Stimulated activated naive CD8-positive, alpha-beta T cell treated with anti-CD3 and anti-CD28 coated beads, Interleukin-15, Interleukin-2, amounts not matched to agents 100 ng/mL and 50 ng/mL, for 24 hours (primary cell): ENCODE results near the gene SLC38A8.

Experiments used
- H3K27ac Mint-ChIP-seq: one replicate; pipeline ENCODE4 v1.8.0; 2021; ENCODE audit warnings: mild to moderate bottlenecking, mixed read lengths
- H3K27me3 Mint-ChIP-seq: one replicate; pipeline ENCODE4 v1.8.0; 2021; ENCODE audit warnings: mixed read lengths
- H3K36me3 Mint-ChIP-seq: one replicate; pipeline ENCODE4 v1.8.0; 2021; ENCODE audit warnings: low read depth, mixed read lengths
- H3K4me1 Mint-ChIP-seq: one replicate; pipeline ENCODE4 v1.8.0; 2021; ENCODE audit warnings: low read depth, mixed read lengths
- H3K4me3 Mint-ChIP-seq: one replicate; pipeline ENCODE4 v1.8.0; 2021; ENCODE audit warnings: mild to moderate bottlenecking, mixed read lengths
- H3K9me3 Mint-ChIP-seq: one replicate; pipeline ENCODE4 v1.8.0; 2021; ENCODE audit warnings: mixed read lengths

The SLC38A8 gene

GRCh38 chr16:84014570-84015327 lies 27.8 kb downstream of the SLC38A8 start:
- Mint-ChIP-seq H3K27me3 (no peaks in the 10 kb centered on the region), H3K4me1 (peaks cover 6% of the 10 kb centered on the region), H3K4me3 (no peak overlapping the region), H3K9me3 (peaks cover 5% of the 10 kb centered on the region), H3K36me3 (no peaks in the 10 kb centered on the region), H3K27ac (no peak overlapping the region)

- no peaks in the 10 kb centered on the region for H3K36me3 Mint-ChIP-seq
- no peaks in the 10 kb centered on the region for H3K27me3 Mint-ChIP-seq
- H3K27ac Mint-ChIP-seq, result no peak overlapping the region
- peaks cover 6% of the 10 kb centered on the region for H3K4me1 Mint-ChIP-seq
- no peak overlapping the region for H3K4me3 Mint-ChIP-seq
- no peaks in the 10 kb centered on the region for H3K9me3 Mint-ChIP-seq
Observed at GRCh38 chr16:84013787-84014569, 28.6 kb downstream of the SLC38A8 start.

- no peaks in the 10 kb centered on the region for H3K27me3 Mint-ChIP-seq
Observed at GRCh38 chr16:84009282-84009681, 33.3 kb downstream of the SLC38A8 start.

GRCh38 chr16:84007965-84008364 lies 34.6 kb downstream of the SLC38A8 start:
- H3K9me3 Mint-ChIP-seq, result no peaks in the 10 kb centered on the region
- no peaks in the 10 kb centered on the region for H3K36me3 Mint-ChIP-seq
- no peak overlapping the region for H3K4me3 Mint-ChIP-seq
- H3K27me3 Mint-ChIP-seq, result no peaks in the 10 kb centered on the region
- no peak overlapping the region for H3K27ac Mint-ChIP-seq
- H3K4me1 Mint-ChIP-seq, result no peaks in the 10 kb centered on the region

More at GRCh38 chr16:84009282-84009681, 33.3 kb downstream of the SLC38A8 start:
- H3K27ac Mint-ChIP-seq, result no peak overlapping the region
- no peak overlapping the region for H3K4me3 Mint-ChIP-seq
- H3K36me3 Mint-ChIP-seq, result no peaks in the 10 kb centered on the region
- H3K9me3 Mint-ChIP-seq, result no peaks in the 10 kb centered on the region
- H3K4me1 Mint-ChIP-seq, result peaks cover 3% of the 10 kb centered on the region

- Mint-ChIP-seq H3K27ac (no peak overlapping the region), H3K27me3 (no peaks in the 10 kb centered on the region), H3K4me1 (no peaks in the 10 kb centered on the region), H3K4me3 (no peak overlapping the region), H3K36me3 (no peaks in the 10 kb centered on the region), H3K9me3 (no peaks in the 10 kb centered on the region)
Observed at GRCh38 chr16:84007520-84007919, 35.1 kb downstream of the SLC38A8 start.

GRCh38 chr16:84005391-84005790 lies 37.2 kb downstream of the SLC38A8 start:
- Mint-ChIP-seq H3K4me3 (no peak overlapping the region), H3K27ac (no peak overlapping the region), H3K9me3 (no peaks in the 10 kb centered on the region), H3K27me3 (no peaks in the 10 kb centered on the region), H3K4me1 (no peaks in the 10 kb centered on the region), H3K36me3 (no peaks in the 10 kb centered on the region)

GRCh38 chr16:84004442-84004841 lies 38.2 kb downstream of the SLC38A8 start:
- Mint-ChIP-seq H3K27ac (no peak overlapping the region), H3K4me3 (no peak overlapping the region), H3K4me1 (no peaks in the 10 kb centered on the region), H3K36me3 (no peaks in the 10 kb centered on the region), H3K27me3 (no peaks in the 10 kb centered on the region), H3K9me3 (no peaks in the 10 kb centered on the region)

- H3K4me1 Mint-ChIP-seq, result no peaks in the 10 kb centered on the region
- no peaks in the 10 kb centered on the region for H3K27me3 Mint-ChIP-seq
- H3K9me3 Mint-ChIP-seq, result no peaks in the 10 kb centered on the region
- H3K27ac Mint-ChIP-seq, result no peak overlapping the region
- H3K4me3 Mint-ChIP-seq, result no peak overlapping the region
- H3K36me3 Mint-ChIP-seq, result no peaks in the 10 kb centered on the region
Observed at GRCh38 chr16:84003038-84003437, 39.6 kb downstream of the SLC38A8 start.

- Mint-ChIP-seq H3K36me3 (no peaks in the 10 kb centered on the region), H3K27me3 (peaks cover under 1% of the 10 kb centered on the region), H3K4me3 (no peak overlapping the region), H3K27ac (no peak overlapping the region), H3K4me1 (no peaks in the 10 kb centered on the region), H3K9me3 (no peaks in the 10 kb centered on the region)
Observed at GRCh38 chr16:84001726-84002125, 40.9 kb downstream of the SLC38A8 start.

GRCh38 chr16:84000989-84001642 lies 41.5 kb downstream of the SLC38A8 start:
- H3K36me3 Mint-ChIP-seq, result no peaks in the 10 kb centered on the region
- peaks cover 4% of the 10 kb centered on the region for H3K27me3 Mint-ChIP-seq
- H3K4me3 Mint-ChIP-seq, result no peak overlapping the region
- H3K9me3 Mint-ChIP-seq, result no peaks in the 10 kb centered on the region
- no peaks in the 10 kb centered on the region for H3K4me1 Mint-ChIP-seq
- no peak overlapping the region for H3K27ac Mint-ChIP-seq

GRCh38 chr16:83998091-83998490 lies 44.5 kb downstream of the SLC38A8 start:
- Mint-ChIP-seq H3K4me1 (no peaks in the 10 kb centered on the region), H3K9me3 (no peaks in the 10 kb centered on the region), H3K27me3 (peaks cover 11% of the 10 kb centered on the region), H3K36me3 (no peaks in the 10 kb centered on the region), H3K27ac (no peak overlapping the region), H3K4me3 (no peak overlapping the region)

GRCh38 chr16:83996481-83997252 lies 45.9 kb downstream of the SLC38A8 start:
- Mint-ChIP-seq H3K4me3 (no peak overlapping the region), H3K36me3 (no peaks in the 10 kb centered on the region), H3K4me1 (no peaks in the 10 kb centered on the region), H3K27ac (no peak overlapping the region), H3K27me3 (peaks cover 22% of the 10 kb centered on the region), H3K9me3 (no peaks in the 10 kb centered on the region)

- Mint-ChIP-seq H3K4me1 (no peaks in the 10 kb centered on the region), H3K36me3 (no peaks in the 10 kb centered on the region), H3K9me3 (no peaks in the 10 kb centered on the region), H3K27me3 (peaks cover 22% of the 10 kb centered on the region), H3K4me3 (no peak overlapping the region), H3K27ac (no peak overlapping the region)
Observed at GRCh38 chr16:83995754-83996153, 46.8 kb downstream of the SLC38A8 start.

- Mint-ChIP-seq H3K36me3 (no peaks in the 10 kb centered on the region), H3K4me1 (no peaks in the 10 kb centered on the region), H3K27me3 (peaks cover 26% of the 10 kb centered on the region), H3K4me3 (no peak overlapping the region), H3K27ac (no peak overlapping the region), H3K9me3 (no peaks in the 10 kb centered on the region)
Observed at GRCh38 chr16:83994703-83995102, 47.9 kb downstream of the SLC38A8 start.
